GM21360 (cell line): ENCODE measurements around the gene CASQ2.

Source experiments
- ATAC-seq: cut with Tn5 transposase; IDR thresholded peaks from one replicate; pipeline ENCODE4 v1.9.1; 2021; ENCODE audit warnings: mild to moderate bottlenecking, moderate library complexity; ENCODE audit not compliant: unreplicated experiment

The CASQ2 gene

GRCh38 chr1:115669002-115669673 lies 99.4 kb downstream of the CASQ2 start:
- ATAC-seq, result no peak

GRCh38 chr1:115668579-115668978 lies 99.9 kb downstream of the CASQ2 start:
- ATAC-seq, result no peak

GRCh38 chr1:115666702-115667101 lies 101.8 kb downstream of the CASQ2 start:
- ATAC-seq, result no peak

GRCh38 chr1:115666206-115666605 lies 102.3 kb downstream of the CASQ2 start:
- ATAC-seq, result no peak

- ATAC-seq, result no peak
Observed at GRCh38 chr1:115665319-115666096, 103.0 kb downstream of the CASQ2 start.

GRCh38 chr1:115661157-115661556 lies 107.4 kb downstream of the CASQ2 start:
- no peak for ATAC-seq

- no peak for ATAC-seq
Observed at GRCh38 chr1:115660151-115660550, 108.4 kb downstream of the CASQ2 start.

- no peak for ATAC-seq
Observed at GRCh38 chr1:115658646-115659045, 109.9 kb downstream of the CASQ2 start.

- no peak for ATAC-seq
Observed at GRCh38 chr1:115656461-115657077, 111.9 kb downstream of the CASQ2 start.

GRCh38 chr1:115655916-115656315 lies 112.6 kb downstream of the CASQ2 start:
- no peak for ATAC-seq

- no peak for ATAC-seq
Observed at GRCh38 chr1:115655306-115655663, 113.2 kb downstream of the CASQ2 start.

GRCh38 chr1:115654663-115655305 lies 113.7 kb downstream of the CASQ2 start:
- no peak for ATAC-seq

- no peak for ATAC-seq
Observed at GRCh38 chr1:115654125-115654524, 114.4 kb downstream of the CASQ2 start.

- ATAC-seq, result no peak
Observed at GRCh38 chr1:115652236-115652788, 116.2 kb downstream of the CASQ2 start.

- no peak for ATAC-seq
Observed at GRCh38 chr1:115651391-115651790, 117.1 kb downstream of the CASQ2 start.

- no peak for ATAC-seq
Observed at GRCh38 chr1:115650961-115651360, 117.6 kb downstream of the CASQ2 start.
